Liver (tissue), 3 donors: ENCODE results near the gene DSTYK.
"Not testable (repeated sequence)": the region's sequence is repeated elsewhere in the genome, so short reads cannot be mapped to it uniquely, and the experiment has no call there.

Experiments used
- ATF3 ChIP-seq: IDR thresholded peaks from 2 replicates; pipeline ENCODE4 v1.6.1; 2016; ENCODE audit warnings: antibody characterized with exemption
- CTCF ChIP-seq: fragments of 150-350 bp; IDR thresholded peaks from 2 replicates; pipeline ENCODE4 v1.5.1; 2017; ENCODE audit warnings: improper control_type of control experiment, low read depth, low read length; ENCODE audit not compliant: missing input control
- GABPA ChIP-seq, 2 donors: IDR thresholded peaks in 1 of 2; conservative IDR thresholded peaks in 1 of 2; 2 replicates each; pipeline ENCODE4 v1.6.1; 2016; ENCODE audit warnings: antibody characterized with exemption in 2 of 2, mild to moderate bottlenecking in 1 of 2, moderate library complexity in 1 of 2
- JUND ChIP-seq, 2 donors: IDR thresholded peaks; 2 replicates each; pipeline ENCODE4 v1.6.1; 2016; ENCODE audit warnings: antibody characterized with exemption in 2 of 2
- MAX ChIP-seq: IDR thresholded peaks from 2 replicates; pipeline ENCODE4 v1.6.1; 2016; ENCODE audit warnings: antibody characterized with exemption
- RAD21 ChIP-seq, 2 donors: IDR thresholded peaks; 2 replicates each; pipeline ENCODE4 v1.6.1; 2016; ENCODE audit warnings: antibody characterized with exemption in 2 of 2, mild to moderate bottlenecking in 2 of 2
- RXRA ChIP-seq, 2 donors: IDR thresholded peaks; 2 replicates each; pipeline ENCODE4 v1.6.1; 2017 to 2018; ENCODE audit warnings: antibody characterized with exemption in 2 of 2, mild to moderate bottlenecking in 1 of 2
- SP1 ChIP-seq: IDR thresholded peaks from 2 replicates; pipeline ENCODE4 v1.6.1; 2018; ENCODE audit warnings: antibody characterized with exemption, mild to moderate bottlenecking
- TAF1 ChIP-seq: conservative IDR thresholded peaks from 2 replicates; pipeline ENCODE4 v1.6.1; 2016; ENCODE audit warnings: antibody characterized with exemption, mild to moderate bottlenecking
- YY1 ChIP-seq: IDR thresholded peaks from 2 replicates; pipeline ENCODE4 v1.6.1; 2016; ENCODE audit warnings: antibody characterized with exemption, mild to moderate bottlenecking
- donor health status: healthy.
- donor health status: healthy.

- not testable (repeated sequence) for TF ChIP-seq CTCF; ATF3; RAD21 (IDR thresholded peaks at IDR 0.05); JUND (IDR thresholded peaks at IDR 0.05); SP1; YY1; GABPA (IDR thresholded peaks at IDR 0.05 in 1 of 2, conservative IDR thresholded peaks at IDR 0.05 in 1 of 2); TAF1; MAX; RXRA (IDR thresholded peaks at IDR 0.05)
These were observed 55.7 kb downstream of the DSTYK start for GRCh38 chr1:205155665-205156377.
